HEK293T (cell line): Measurements from ENCODE around the gene SYF2.

Experiments
- CTCF ChIA-PET: fragments of 350-600 bp; formaldehyde crosslinking; extraction: SDS; loops from one replicate; lab custom pipeline; 2021; ENCODE audit warnings: antibody characterized with exemption, inconsistent platforms; lab: Yijun Ruan, JAX
- POLR2A ChIA-PET: fragments of 350-600 bp; formaldehyde crosslinking; extraction: SDS; loops from one replicate; lab custom pipeline; 2020; ENCODE audit warnings: antibody characterized with exemption, inconsistent platforms; lab: Yijun Ruan, JAX
- DNase-seq: peaks from one replicate; pipeline ENCODE4 v3.0.0; 2012; ENCODE audit warnings: mixed read lengths; ENCODE audit errors: extremely low spot score
- ARNT ChIP-seq: fragments of 450-650 bp; IDR thresholded peaks from 2 replicates; pipeline ENCODE4 v1.6.1; 2017; ENCODE audit warnings: mild to moderate bottlenecking
- BHLHE40 ChIP-seq: fragments of 450-650 bp; IDR thresholded peaks from 2 replicates; pipeline ENCODE4 v1.6.1; 2016; ENCODE audit warnings: mild to moderate bottlenecking, moderate library complexity, borderline replicate concordance
- CTBP1 ChIP-seq: fragments of 450-650 bp; IDR thresholded peaks from 2 replicates; pipeline ENCODE4 v1.6.1; 2016; ENCODE audit warnings: borderline replicate concordance
- ELF4 ChIP-seq: fragments of 450-650 bp; IDR thresholded peaks from 2 replicates; pipeline ENCODE4 v1.6.1; 2017; ENCODE audit warnings: antibody characterized with exemption
- FOXA1 ChIP-seq: fragments of 450-650 bp; IDR thresholded peaks from 2 replicates; pipeline ENCODE4 v1.6.1; 2016; ENCODE audit warnings: mild to moderate bottlenecking
- FOXK2 ChIP-seq: fragments of 450-650 bp; IDR thresholded peaks from 2 replicates; pipeline ENCODE4 v1.6.1; 2016; ENCODE audit warnings: mild to moderate bottlenecking
- FOXM1 ChIP-seq: fragments of 450-650 bp; IDR thresholded peaks from 2 replicates; pipeline ENCODE4 v1.6.1; 2017; ENCODE audit warnings: mild to moderate bottlenecking, borderline replicate concordance
- HDGF ChIP-seq: fragments of 450-650 bp; IDR thresholded peaks from 2 replicates; pipeline ENCODE4 v1.6.1; 2017; ENCODE audit warnings: antibody characterized with exemption, borderline replicate concordance
- L3MBTL2 ChIP-seq: fragments of 450-650 bp; conservative IDR thresholded peaks from 2 replicates; pipeline ENCODE4 v1.6.1; 2016; ENCODE audit warnings: mild to moderate bottlenecking
- LEF1 ChIP-seq: fragments of 450-650 bp; IDR thresholded peaks from 2 replicates; pipeline ENCODE4 v1.6.1; 2017; ENCODE audit warnings: mild to moderate bottlenecking, borderline replicate concordance
- NFRKB ChIP-seq: fragments of 450-650 bp; IDR thresholded peaks from 2 replicates; pipeline ENCODE4 v1.6.1; 2016; ENCODE audit warnings: mild to moderate bottlenecking, moderate library complexity
- PKNOX1 ChIP-seq: fragments of 450-650 bp; IDR thresholded peaks from 2 replicates; pipeline ENCODE4 v1.6.1; 2016
- SP1 ChIP-seq: fragments of 450-650 bp; IDR thresholded peaks from 2 replicates; pipeline ENCODE4 v1.6.1; 2017
- SUZ12 ChIP-seq: fragments of 450-650 bp; IDR thresholded peaks from 2 replicates; pipeline ENCODE4 v1.6.1; 2016; ENCODE audit warnings: mild to moderate bottlenecking
- TARDBP ChIP-seq: fragments of 450-650 bp; IDR thresholded peaks from 2 replicates; pipeline ENCODE4 v1.6.1; 2016
- ZNF384 ChIP-seq: fragments of 450-650 bp; IDR thresholded peaks from 2 replicates; pipeline ENCODE4 v1.6.1; 2016

The SYF2 gene

GRCh38 chr1:25182629-25183028, 49.7 kb downstream of the SYF2 start:
- ChIA-PET POLR2A (no interaction called here), CTCF (no interaction called here)
- DNase-seq = no peak
- TF ChIP-seq FOXK2 (no peak), FOXA1 (no peak), SUZ12 (no peak), ARNT (no peak), TARDBP (no peak), NFRKB (no peak)

- no peak for DNase-seq
- TF ChIP-seq HDGF (no peak), FOXK2 (no peak), LEF1 (no peak), NFRKB (no peak), SP1 (no peak), L3MBTL2 (no peak), BHLHE40 (no peak), ELF4 (no peak), SUZ12 (no peak), FOXM1 (no peak), FOXA1 (no peak), CTBP1 (no peak), ZNF384 (no peak), ARNT (no peak), TARDBP (no peak), PKNOX1 (no peak)
- ChIA-PET POLR2A (no interaction called here), CTCF (no interaction called here)
Observed at GRCh38 chr1:25180996-25181395, 51.3 kb downstream of the SYF2 start.

GRCh38 chr1:25178917-25179561, 53.3 kb downstream of the SYF2 start:
- CTCF ChIA-PET = no interaction called here
- DNase-seq = peak; percentile 5
- POLR2A ChIA-PET = interaction anchor here (1.5 kb wide), 1 partner anchor 53 kb away, joined by 6 read pairs; the partner anchor contains the start of gene SYF2
- TF ChIP-seq PKNOX1 (no peak), CTBP1 (no peak), LEF1 (no peak), HDGF (no peak), FOXA1 (no peak)

- POLR2A ChIA-PET = no interaction called here
- CTCF ChIA-PET = interaction anchor here (0.6 kb wide), 1 partner anchor 488 kb away, joined by 4 read pairs; no protein-coding TSS in a partner anchor
- TF ChIP-seq ARNT (no peak), FOXA1 (no peak), PKNOX1 (no peak), ELF4 (no peak), FOXM1 (no peak), SUZ12 (no peak), ZNF384 (no peak), LEF1 (no peak)
- peak; percentile 2 for DNase-seq
Observed at GRCh38 chr1:25174730-25175612, 57.3 kb downstream of the SYF2 start.

- POLR2A ChIA-PET = no interaction called here
- CTCF ChIA-PET = no interaction called here
- TF ChIP-seq NFRKB (no peak), ELF4 (no peak), ZNF384 (no peak), PKNOX1 (no peak), SP1 (no peak), L3MBTL2 (no peak), FOXM1 (no peak), TARDBP (no peak), LEF1 (no peak), FOXA1 (no peak), ARNT (no peak), SUZ12 (no peak), FOXK2 (no peak), BHLHE40 (no peak), HDGF (no peak), CTBP1 (no peak)
- no peak for DNase-seq
Observed at GRCh38 chr1:25174363-25174729, 58.0 kb downstream of the SYF2 start.
